SJSA1 (cell line): ENCODE data around the gene SLC29A4. TPM values are rescaled to one million over a fixed set of nuclear protein-coding genes. Genes with fewer than 3 reads are reported as not detected.
"Not testable (repeated sequence)": the region's sequence is repeated elsewhere in the genome, so short reads cannot be mapped to it uniquely, and the experiment has no call there.

ENCODE experiments used
- DNase-seq, 2 experiments: peaks; one replicate each; pipeline ENCODE4 v3.0.0-alpha.2; 2015 to 2020; ENCODE audit warnings: low spot score in 2 of 2, low read depth in 1 of 2
- H3K27ac ChIP-seq: fragments of 250-450 bp; sonication (Bioruptor Pico); 2 replicates; pipeline ENCODE4 v1.5.1; 2020; ENCODE audit warnings: mild to moderate bottlenecking, moderate library complexity
- H3K27me3 ChIP-seq: fragments of 250-450 bp; sonication (Bioruptor Pico); replicated peaks from 2 replicates; pipeline ENCODE4 v1.5.1; 2020; ENCODE audit warnings: mild to moderate bottlenecking, moderate library complexity
- H3K36me3 ChIP-seq: fragments of 250-450 bp; sonication (Bioruptor Pico); 2 replicates; pipeline ENCODE4 v1.5.1; 2020; ENCODE audit warnings: mild to moderate bottlenecking
- H3K4me1 ChIP-seq: fragments of 250-450 bp; sonication (Bioruptor Pico); replicated peaks from 2 replicates; pipeline ENCODE4 v1.6.1; 2021; ENCODE audit warnings: mild to moderate bottlenecking
- H3K4me3 ChIP-seq: fragments of 250-450 bp; sonication (Bioruptor Pico); 2 replicates; pipeline ENCODE4 v1.5.1; 2020; ENCODE audit warnings: mild to moderate bottlenecking
- H3K9me3 ChIP-seq: fragments of 250-450 bp; sonication (Bioruptor Pico); replicated peaks from 2 replicates; pipeline ENCODE4 v1.5.1; 2020; ENCODE audit warnings: mild to moderate bottlenecking
- total RNA-seq: library from RNA; depleted of rRNA; stranded (reverse); fragments of >200 nt; shearing (Covaris generic); gene quantifications from 2 replicates; pipeline ENCODE4 v1.2.3, GENCODE V29; 2014; rRNA removed

SLC29A4 gene
- total RNA-seq = 8.1 and 8.7 TPM in 2 replicates

GRCh38 chr7:5282543-5283316 is at the start of gene SLC29A4:
SLC29A4 (plus strand) TSS chr7:5282943; CDS start chr7:5287817, 4,874 bp downstream.
- DNase-seq = no peak
- Histone ChIP-seq H3K36me3 (no peaks in the 10 kb centered on the region), H3K27me3 (no peaks in the 10 kb centered on the region), H3K4me3 (peak within 1 kb of the TSS; percentile 32), H3K9me3 (no peaks in the 10 kb centered on the region), H3K4me1 (peaks cover 9% of the 10 kb centered on the region), H3K27ac (no peak within 1 kb of the TSS)

- no peaks in the 10 kb centered on the region for H3K9me3 ChIP-seq
- H3K36me3 ChIP-seq = peaks cover 11% of the 10 kb centered on the region
- no peaks in the 10 kb centered on the region; the same call in 1 of the 2 replicates for H3K4me1 ChIP-seq
- no peak overlapping the region for H3K4me3 ChIP-seq
- H3K27ac ChIP-seq = no peak overlapping the region
- no peak for DNase-seq
- H3K27me3 ChIP-seq = no peaks in the 10 kb centered on the region
Observed at GRCh38 chr7:5234852-5235831, 47.6 kb upstream of the SLC29A4 start.

- Histone ChIP-seq H3K36me3 (no peaks in the 10 kb centered on the region), H3K4me3 (no peak overlapping the region), H3K27me3 (no peaks in the 10 kb centered on the region), H3K4me1 (peaks cover 4% of the 10 kb centered on the region; the same call in 1 of the 2 replicates), H3K9me3 (no peaks in the 10 kb centered on the region), H3K27ac (no peak overlapping the region)
- DNase-seq = no peak
Observed at GRCh38 chr7:5237286-5237685, 45.5 kb upstream of the SLC29A4 start.

GRCh38 chr7:5238500-5238899 is 44.2 kb upstream of the SLC29A4 start:
- no peaks in the 10 kb centered on the region for H3K27me3 ChIP-seq
- no peaks in the 10 kb centered on the region for H3K9me3 ChIP-seq
- no peak for DNase-seq
- no peaks in the 10 kb centered on the region for H3K36me3 ChIP-seq
- H3K4me1 ChIP-seq = peaks cover 4% of the 10 kb centered on the region; the same call in 1 of the 2 replicates
- no peak overlapping the region for H3K27ac ChIP-seq
- no peak overlapping the region for H3K4me3 ChIP-seq

GRCh38 chr7:5243261-5243660 is 39.5 kb upstream of the SLC29A4 start:
- no peak for DNase-seq
- Histone ChIP-seq H3K9me3 (no peaks in the 10 kb centered on the region), H3K4me1 (peaks cover 4% of the 10 kb centered on the region; the same call in 1 of the 2 replicates)

GRCh38 chr7:5248201-5248885 is 34.4 kb upstream of the SLC29A4 start:
- Histone ChIP-seq H3K36me3 (no peaks in the 10 kb centered on the region), H3K27ac (no peak overlapping the region), H3K9me3 (no peaks in the 10 kb centered on the region), H3K4me1 (no peaks in the 10 kb centered on the region), H3K4me3 (no peak overlapping the region), H3K27me3 (no peaks in the 10 kb centered on the region)
- DNase-seq = no peak

More at GRCh38 chr7:5243261-5243660, 39.5 kb upstream of the SLC29A4 start:
- H3K27ac ChIP-seq = no peak overlapping the region
- no peaks in the 10 kb centered on the region for H3K36me3 ChIP-seq
- H3K27me3 ChIP-seq = no peaks in the 10 kb centered on the region
- H3K4me3 ChIP-seq = no peak overlapping the region

- H3K27me3 ChIP-seq, H3K4me3 ChIP-seq, H3K4me1 ChIP-seq, H3K27ac ChIP-seq, DNase-seq, H3K36me3 ChIP-seq, H3K9me3 ChIP-seq: not testable (repeated sequence)
Observed at GRCh38 chr7:5250787-5251186, 32.0 kb upstream of the SLC29A4 start.

GRCh38 chr7:5253529-5253928 is 29.2 kb upstream of the SLC29A4 start:
- H3K27me3 ChIP-seq, H3K9me3 ChIP-seq, DNase-seq, H3K27ac ChIP-seq, H3K4me1 ChIP-seq, H3K36me3 ChIP-seq, H3K4me3 ChIP-seq: not testable (repeated sequence)

- not testable (repeated sequence) for H3K27me3 ChIP-seq, H3K9me3 ChIP-seq, DNase-seq, H3K4me3 ChIP-seq, H3K4me1 ChIP-seq, H3K36me3 ChIP-seq, H3K27ac ChIP-seq
Observed at GRCh38 chr7:5254371-5254770, 28.4 kb upstream of the SLC29A4 start.

GRCh38 chr7:5255832-5256231 is 26.9 kb upstream of the SLC29A4 start:
- no peak for DNase-seq
- Histone ChIP-seq H3K36me3 (no peaks in the 10 kb centered on the region), H3K4me1 (no peaks in the 10 kb centered on the region), H3K27me3 (no peaks in the 10 kb centered on the region), H3K9me3 (no peaks in the 10 kb centered on the region), H3K27ac (no peak overlapping the region), H3K4me3 (no peak overlapping the region)

GRCh38 chr7:5260530-5261068 is 22.1 kb upstream of the SLC29A4 start:
- H3K9me3 ChIP-seq, H3K27me3 ChIP-seq, H3K36me3 ChIP-seq, H3K4me1 ChIP-seq, H3K4me3 ChIP-seq, H3K27ac ChIP-seq, DNase-seq: not testable (repeated sequence)

- not testable (repeated sequence) for H3K4me3 ChIP-seq, H3K27me3 ChIP-seq, DNase-seq, H3K4me1 ChIP-seq, H3K9me3 ChIP-seq, H3K36me3 ChIP-seq, H3K27ac ChIP-seq
Observed at GRCh38 chr7:5263066-5263465, 19.7 kb upstream of the SLC29A4 start.
